SJSA1 (cell line): ENCODE data around the gene SDK1. TPM values are rescaled to one million over a fixed set of nuclear protein-coding genes. Genes with fewer than 3 reads are reported as not detected.

Source experiments
- DNase-seq, 2 experiments: peaks; one replicate each; pipeline ENCODE4 v3.0.0-alpha.2; 2015 to 2020; ENCODE audit warnings: low spot score in 2 of 2, low read depth in 1 of 2
- H3K27ac ChIP-seq: fragments of 250-450 bp; sonication (Bioruptor Pico); 2 replicates; pipeline ENCODE4 v1.5.1; 2020; ENCODE audit warnings: mild to moderate bottlenecking, moderate library complexity
- H3K27me3 ChIP-seq: fragments of 250-450 bp; sonication (Bioruptor Pico); replicated peaks from 2 replicates; pipeline ENCODE4 v1.5.1; 2020; ENCODE audit warnings: mild to moderate bottlenecking, moderate library complexity
- H3K36me3 ChIP-seq: fragments of 250-450 bp; sonication (Bioruptor Pico); 2 replicates; pipeline ENCODE4 v1.5.1; 2020; ENCODE audit warnings: mild to moderate bottlenecking
- H3K4me1 ChIP-seq: fragments of 250-450 bp; sonication (Bioruptor Pico); replicated peaks from 2 replicates; pipeline ENCODE4 v1.6.1; 2021; ENCODE audit warnings: mild to moderate bottlenecking
- H3K4me3 ChIP-seq: fragments of 250-450 bp; sonication (Bioruptor Pico); 2 replicates; pipeline ENCODE4 v1.5.1; 2020; ENCODE audit warnings: mild to moderate bottlenecking
- H3K9me3 ChIP-seq: fragments of 250-450 bp; sonication (Bioruptor Pico); replicated peaks from 2 replicates; pipeline ENCODE4 v1.5.1; 2020; ENCODE audit warnings: mild to moderate bottlenecking
- total RNA-seq: library from RNA; depleted of rRNA; stranded (reverse); fragments of >200 nt; shearing (Covaris generic); gene quantifications from 2 replicates; pipeline ENCODE4 v1.2.3, GENCODE V29; 2014

SDK1 gene
- total RNA-seq, 1 experiment from 2014 or later: 8.7 TPM

DNA sequence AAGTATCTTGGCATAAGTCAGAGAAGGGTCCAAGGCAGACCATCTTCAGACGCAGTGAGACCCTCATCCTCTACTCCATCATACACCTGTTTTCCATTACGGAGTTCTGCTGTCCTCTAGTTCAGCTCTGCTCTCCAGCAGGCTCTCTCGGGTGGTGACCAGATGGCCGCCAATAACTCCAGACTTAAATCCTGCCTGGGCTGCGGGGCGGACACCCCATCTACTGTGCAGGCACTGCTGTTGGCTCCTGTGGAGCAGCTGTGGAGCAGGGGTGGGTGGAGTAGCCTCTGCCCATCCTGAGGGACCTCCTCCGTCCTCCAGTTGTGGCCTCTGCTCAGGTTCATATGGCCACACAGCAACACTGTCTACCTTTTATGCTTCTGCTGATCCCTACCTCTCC lies 608.1 kb downstream of the SDK1 start:
- Histone ChIP-seq H3K4me3 (no peak overlapping the region), H3K27ac (no peak overlapping the region), H3K4me1 (no peaks in the 10 kb centered on the region), H3K27me3 (no peaks in the 10 kb centered on the region), H3K9me3 (no peaks in the 10 kb centered on the region), H3K36me3 (0 out of 2 replicates have a peak, but pooled peaks cover 2% of the 10 kb centered on the region)
- no peak for DNase-seq

DNA sequence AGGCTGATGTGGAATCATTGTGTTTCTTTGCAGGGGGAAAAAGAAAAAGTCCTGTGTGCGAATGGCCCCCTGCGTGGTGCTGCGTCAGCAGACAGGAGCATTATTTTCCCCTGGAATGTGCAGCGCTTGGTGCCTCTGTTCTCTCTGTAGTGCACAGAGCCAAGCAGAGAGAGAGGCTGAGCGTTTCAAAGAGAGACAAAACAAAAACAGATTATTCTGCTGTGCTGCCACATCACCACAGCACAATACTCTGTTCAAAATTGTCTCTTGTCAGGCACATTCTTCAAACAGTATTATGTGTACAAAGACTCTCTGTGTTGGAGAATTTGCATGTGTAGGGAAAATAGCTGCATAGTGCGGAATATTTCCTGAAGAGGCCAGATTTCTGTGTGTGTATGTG lies 609.0 kb downstream of the SDK1 start:
- Histone ChIP-seq H3K27me3 (no peaks in the 10 kb centered on the region), H3K4me3 (no peak overlapping the region), H3K4me1 (peaks cover 2% of the 10 kb centered on the region), H3K9me3 (no peaks in the 10 kb centered on the region), H3K27ac (no peak overlapping the region), H3K36me3 (0 out of 2 replicates have a peak, but pooled peaks cover 2% of the 10 kb centered on the region)
- DNase-seq: no peak

DNA sequence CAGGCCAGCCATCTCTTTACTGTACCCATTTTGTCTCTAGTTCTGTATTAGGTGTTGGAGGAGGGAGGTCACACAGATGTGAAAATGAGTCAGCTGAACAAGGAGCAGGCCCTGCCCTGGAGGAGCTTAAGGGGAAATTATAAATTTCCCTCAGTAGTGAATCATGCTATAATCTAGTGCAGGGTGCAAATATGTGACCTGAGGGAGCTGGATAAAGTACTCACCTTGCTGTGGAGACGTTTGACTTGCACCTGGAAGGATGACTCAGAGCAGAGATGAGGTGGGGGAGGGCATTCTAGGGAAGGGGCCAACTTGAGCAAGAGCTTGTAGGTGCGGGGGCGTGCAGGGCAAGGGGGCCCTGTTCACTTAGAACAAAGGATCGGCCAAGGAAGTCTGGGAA lies 610.6 kb downstream of the SDK1 start:
- no peak overlapping the region for H3K27ac ChIP-seq
- no peak for DNase-seq

DNA sequence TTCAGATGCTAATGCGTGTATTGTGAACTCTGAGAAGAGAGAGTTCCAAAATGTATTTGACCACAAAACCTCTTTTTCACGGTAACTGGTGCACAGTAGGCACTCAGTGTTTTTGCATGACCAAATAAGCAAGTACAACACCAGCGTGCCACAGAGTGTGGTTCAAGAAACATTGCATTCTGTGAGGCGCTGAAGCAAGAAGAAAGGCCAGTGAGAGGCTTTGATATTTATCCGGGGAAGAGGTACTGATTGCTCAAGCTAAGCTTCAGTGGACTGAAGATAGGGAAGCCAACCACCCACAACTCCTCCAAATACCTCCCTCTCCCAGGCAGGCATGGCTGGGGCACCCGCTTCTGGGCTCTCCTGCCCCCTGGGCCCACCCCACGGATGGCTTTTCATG lies 611.2 kb downstream of the SDK1 start:
- Histone ChIP-seq H3K4me3 (no peak overlapping the region), H3K4me1 (peaks cover 16% of the 10 kb centered on the region), H3K36me3 (0 out of 2 replicates have a peak, but pooled peaks cover 2% of the 10 kb centered on the region), H3K9me3 (no peaks in the 10 kb centered on the region), H3K27ac (no peak overlapping the region), H3K27me3 (no peaks in the 10 kb centered on the region)
- DNase-seq: no peak

More for the DNA sequence above, 610.6 kb downstream of the SDK1 start:
- peaks cover 16% of the 10 kb centered on the region for H3K4me1 ChIP-seq
- H3K4me3 ChIP-seq: no peak overlapping the region
- no peaks in the 10 kb centered on the region for H3K27me3 ChIP-seq
- 0 out of 2 replicates have a peak, but pooled peaks cover 2% of the 10 kb centered on the region for H3K36me3 ChIP-seq
- H3K9me3 ChIP-seq: no peaks in the 10 kb centered on the region

DNA sequence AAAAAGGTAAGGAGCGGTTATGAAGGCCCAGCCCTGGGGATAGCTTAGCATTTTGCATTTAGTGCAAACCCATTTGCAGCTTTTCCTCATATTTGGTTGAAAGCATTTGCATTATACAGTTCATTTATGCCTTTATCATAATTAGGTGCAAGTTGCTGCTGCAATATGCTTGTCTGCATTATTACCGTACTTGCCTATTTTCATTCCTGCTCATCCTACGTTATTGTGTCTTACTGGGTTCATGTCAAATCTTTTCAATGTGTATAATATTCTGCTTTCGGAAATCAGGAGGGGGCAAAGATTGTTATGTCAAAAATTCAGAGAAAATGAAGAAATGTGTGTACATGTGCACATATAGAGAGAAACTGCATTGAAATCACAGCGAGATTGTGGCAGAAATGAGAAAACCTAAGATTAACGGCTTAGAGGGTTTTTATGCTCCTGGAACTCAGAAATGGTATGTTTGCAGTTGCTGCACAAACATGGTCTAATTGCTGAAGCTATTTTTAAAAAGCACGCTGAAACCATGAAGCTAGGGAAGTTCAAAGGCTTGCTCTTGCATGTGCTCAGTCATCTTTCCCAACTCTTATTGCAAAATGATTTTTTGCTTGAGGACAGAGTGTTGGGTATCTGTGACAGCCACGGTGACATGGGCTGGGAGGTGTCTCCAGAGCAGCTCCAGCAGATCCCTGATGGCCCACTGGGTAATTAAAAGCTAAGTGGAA lies 613.2 kb downstream of the SDK1 start:
- DNase-seq: no peak
- no peak overlapping the region for H3K4me3 ChIP-seq
- 0 out of 2 replicates have a peak, but pooled peaks cover 2% of the 10 kb centered on the region for H3K36me3 ChIP-seq
- no peaks in the 10 kb centered on the region for H3K27me3 ChIP-seq
- H3K9me3 ChIP-seq: no peaks in the 10 kb centered on the region
- no peak overlapping the region for H3K27ac ChIP-seq
- H3K4me1 ChIP-seq: peaks cover 16% of the 10 kb centered on the region

DNA sequence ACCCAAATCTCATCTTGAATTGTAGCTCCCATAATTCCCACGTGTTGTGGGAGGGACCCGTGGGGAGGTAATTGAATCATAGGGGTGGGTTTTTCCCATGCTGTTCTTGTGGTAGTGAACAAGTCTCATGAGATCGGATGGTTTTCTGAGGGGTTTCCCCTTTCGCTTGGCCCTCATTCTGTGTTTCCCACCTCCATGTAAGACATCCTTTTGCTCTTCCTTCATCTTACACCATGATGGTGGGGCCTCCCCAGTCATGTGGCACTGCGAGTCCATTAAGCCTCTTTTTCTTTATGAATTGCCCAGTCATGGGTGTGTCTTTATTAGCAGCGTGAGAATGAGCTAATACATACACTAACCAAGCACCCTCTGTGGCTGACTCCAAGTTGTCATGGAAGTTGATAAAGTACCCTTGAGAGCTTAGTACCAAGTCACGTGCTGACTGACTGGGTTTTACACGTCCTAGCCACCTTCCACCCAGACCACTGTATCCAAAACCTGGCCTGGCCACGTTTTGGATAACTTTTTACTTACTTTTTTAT lies 614.4 kb downstream of the SDK1 start:
- DNase-seq: peak in 1 of 2 experiments; percentile 7
- peak overlapping the region; percentile 38 for H3K27ac ChIP-seq
- no peaks in the 10 kb centered on the region for H3K27me3 ChIP-seq
- H3K4me1 ChIP-seq: peaks cover 16% of the 10 kb centered on the region
- H3K4me3 ChIP-seq: no peak overlapping the region
- 0 out of 2 replicates have a peak, but pooled peaks cover 2% of the 10 kb centered on the region for H3K36me3 ChIP-seq
- H3K9me3 ChIP-seq: no peaks in the 10 kb centered on the region

DNA sequence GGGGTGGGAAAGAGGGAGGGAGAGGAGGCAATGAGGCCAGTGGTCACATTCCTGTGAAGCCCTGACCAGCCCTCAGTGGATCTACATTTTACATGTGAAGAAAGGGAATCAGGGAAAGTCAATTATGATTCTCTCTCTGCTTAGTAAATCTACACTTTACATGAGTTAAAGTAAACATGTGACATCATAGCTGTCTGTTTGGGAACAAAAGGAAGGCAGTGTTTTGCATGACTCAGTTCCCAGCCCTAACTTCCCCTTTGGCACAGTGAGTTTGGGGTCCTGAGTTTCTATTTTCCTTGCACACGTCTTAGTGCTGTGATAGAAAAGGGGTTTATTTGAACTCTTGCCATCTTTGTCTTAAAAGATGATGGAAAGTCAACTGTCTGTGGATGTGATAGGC lies 615.1 kb downstream of the SDK1 start:
- DNase-seq: peak in 1 of 2 experiments; percentile 75
- H3K4me1 ChIP-seq: peaks cover 16% of the 10 kb centered on the region
- no peaks in the 10 kb centered on the region for H3K9me3 ChIP-seq
- H3K27ac ChIP-seq: peak overlapping the region; percentile 38
- 0 out of 2 replicates have a peak, but pooled peaks cover 2% of the 10 kb centered on the region for H3K36me3 ChIP-seq
- no peaks in the 10 kb centered on the region for H3K27me3 ChIP-seq
- H3K4me3 ChIP-seq: no peak overlapping the region

DNA sequence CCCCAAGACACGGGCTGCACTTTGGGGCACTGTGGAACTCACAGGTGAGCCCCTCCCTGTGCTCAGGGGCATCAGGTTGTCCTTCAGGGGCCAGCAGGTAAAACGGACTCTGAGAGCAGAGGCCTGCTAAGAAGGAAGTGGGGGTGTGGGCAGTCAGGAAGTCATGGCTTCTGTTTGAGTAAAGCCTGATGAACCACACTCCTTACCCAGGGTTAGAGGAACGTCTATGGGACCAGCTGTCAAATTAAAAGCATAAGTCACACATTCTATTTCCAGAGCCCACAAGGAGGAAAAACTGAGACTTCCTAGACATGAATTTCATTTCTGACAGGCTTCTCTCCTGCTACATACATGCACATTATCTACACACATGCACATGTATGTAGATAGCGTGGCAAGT lies 616.4 kb downstream of the SDK1 start:
- DNase-seq: no peak
- H3K27me3 ChIP-seq: no peaks in the 10 kb centered on the region

DNA sequence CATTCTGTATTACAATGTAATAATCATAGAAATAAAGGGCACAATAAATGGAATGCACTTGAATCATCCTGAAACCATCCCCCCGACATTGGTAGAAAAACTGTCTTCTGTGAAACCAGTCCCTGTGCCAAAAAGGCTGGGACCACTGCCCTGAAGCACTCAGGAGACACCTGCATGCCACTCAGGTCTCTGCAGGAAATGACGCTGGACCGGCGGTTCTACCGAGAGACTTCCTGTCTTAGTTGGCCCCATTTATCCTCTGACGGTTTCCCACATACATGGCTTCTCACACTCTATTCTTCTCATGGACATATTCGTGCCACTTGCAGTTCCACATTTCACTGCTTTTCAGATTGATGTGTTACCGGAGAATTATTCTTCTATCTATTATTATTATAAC lies 617.5 kb downstream of the SDK1 start:
- no peak overlapping the region for H3K4me3 ChIP-seq
- no peak for DNase-seq
- H3K36me3 ChIP-seq: 0 out of 2 replicates have a peak, but pooled peaks cover 2% of the 10 kb centered on the region
- peaks cover 39% of the 10 kb centered on the region for H3K4me1 ChIP-seq
- no peaks in the 10 kb centered on the region for H3K9me3 ChIP-seq
- H3K27me3 ChIP-seq: no peaks in the 10 kb centered on the region
- H3K27ac ChIP-seq: no peak overlapping the region

More for the DNA sequence above, 616.4 kb downstream of the SDK1 start:
- no peak overlapping the region for H3K27ac ChIP-seq
- H3K9me3 ChIP-seq: no peaks in the 10 kb centered on the region
- H3K36me3 ChIP-seq: 0 out of 2 replicates have a peak, but pooled peaks cover 2% of the 10 kb centered on the region
- H3K4me3 ChIP-seq: no peak overlapping the region
- H3K4me1 ChIP-seq: peaks cover 28% of the 10 kb centered on the region

DNA sequence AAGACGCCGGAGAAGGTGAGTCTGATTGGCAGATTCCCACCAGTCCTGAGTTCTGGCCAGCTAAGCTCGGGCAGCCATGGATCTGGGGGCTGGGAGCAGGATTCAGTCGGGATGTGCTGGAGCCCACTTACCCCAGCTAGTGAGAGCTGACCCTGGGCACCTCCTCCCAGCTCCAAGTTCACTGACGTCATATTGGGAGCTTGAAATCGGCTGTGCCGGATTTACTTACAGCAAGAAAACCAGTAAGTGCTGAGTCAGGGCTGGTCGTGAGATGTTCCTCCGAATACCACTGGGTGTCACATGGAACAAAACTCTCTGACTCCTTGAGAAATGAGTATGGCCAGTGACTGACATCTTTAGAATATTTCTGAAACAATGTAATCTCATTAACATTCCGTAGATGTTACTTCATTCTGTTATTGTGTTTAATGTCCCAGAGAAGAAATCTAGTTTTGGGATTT lies 621.2 kb downstream of the SDK1 start:
- H3K27ac ChIP-seq: peak overlapping the region; percentile 85
- peak; percentile 91 to 92 for DNase-seq
- no peaks in the 10 kb centered on the region for H3K27me3 ChIP-seq

DNA sequence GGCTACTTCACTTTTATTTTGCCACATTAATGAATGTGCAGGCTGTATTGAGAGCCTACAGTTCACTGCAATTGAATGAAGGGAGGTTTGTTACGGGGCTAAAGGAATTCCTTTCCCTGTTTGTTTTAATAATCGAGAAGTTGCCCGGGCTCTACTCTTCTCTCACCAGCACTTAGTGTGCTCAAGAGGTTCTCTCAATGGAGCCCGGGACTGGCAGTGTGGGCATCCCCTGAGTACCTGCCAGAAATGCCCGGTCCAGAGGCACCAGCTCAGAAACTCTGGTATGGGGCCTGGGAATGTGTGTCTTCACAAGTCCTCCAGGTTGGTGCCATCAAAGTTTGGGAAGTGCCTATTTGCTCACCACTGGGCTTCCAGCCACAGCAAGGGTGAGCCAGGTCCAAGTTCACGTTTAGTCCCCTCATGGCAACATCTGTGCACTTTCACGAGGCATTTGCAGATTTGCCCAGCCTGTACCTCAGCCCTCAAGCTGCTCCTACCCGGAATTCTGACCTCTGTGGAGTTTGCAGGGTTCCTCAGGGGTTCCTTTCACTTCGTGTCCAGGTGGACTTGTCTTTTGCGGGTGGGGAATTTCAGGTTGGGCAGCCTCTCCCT lies 622.4 kb downstream of the SDK1 start:
- no peaks in the 10 kb centered on the region for H3K9me3 ChIP-seq

More for the DNA sequence above, 621.2 kb downstream of the SDK1 start:
- Histone ChIP-seq H3K9me3 (no peaks in the 10 kb centered on the region), H3K4me3 (no peak overlapping the region), H3K36me3 (no peaks in the 10 kb centered on the region), H3K4me1 (peaks cover 25% of the 10 kb centered on the region)

DNA sequence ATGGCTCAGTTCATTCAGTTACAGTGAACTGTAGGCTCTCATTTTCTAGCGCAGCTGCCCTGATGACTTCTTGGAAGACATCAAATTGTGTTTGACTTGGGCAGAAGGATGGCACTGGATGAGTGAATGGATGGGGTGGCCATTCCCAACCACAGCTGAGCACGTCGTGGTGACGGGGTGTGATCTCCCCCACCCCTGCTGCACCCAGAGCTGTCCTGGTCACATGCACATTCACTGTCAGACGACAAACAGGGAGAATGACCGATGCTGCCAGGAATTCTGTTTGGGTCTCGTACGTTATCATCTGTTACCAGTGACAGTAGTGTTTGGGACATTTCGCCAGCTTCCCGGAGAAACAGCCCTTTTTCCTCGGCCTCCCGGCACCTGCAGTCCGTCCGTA lies 623.2 kb downstream of the SDK1 start:
- no peak overlapping the region for H3K27ac ChIP-seq
- H3K9me3 ChIP-seq: no peaks in the 10 kb centered on the region
- H3K4me1 ChIP-seq: peaks cover 25% of the 10 kb centered on the region
- H3K4me3 ChIP-seq: no peak overlapping the region
- no peak for DNase-seq
- no peaks in the 10 kb centered on the region for H3K27me3 ChIP-seq
- H3K36me3 ChIP-seq: no peaks in the 10 kb centered on the region

More for the DNA sequence above, 622.4 kb downstream of the SDK1 start:
- no peak for DNase-seq
- Histone ChIP-seq H3K36me3 (no peaks in the 10 kb centered on the region), H3K27ac (peak overlapping the region; percentile 85), H3K27me3 (no peaks in the 10 kb centered on the region), H3K4me3 (no peak overlapping the region), H3K4me1 (peaks cover 25% of the 10 kb centered on the region)

DNA sequence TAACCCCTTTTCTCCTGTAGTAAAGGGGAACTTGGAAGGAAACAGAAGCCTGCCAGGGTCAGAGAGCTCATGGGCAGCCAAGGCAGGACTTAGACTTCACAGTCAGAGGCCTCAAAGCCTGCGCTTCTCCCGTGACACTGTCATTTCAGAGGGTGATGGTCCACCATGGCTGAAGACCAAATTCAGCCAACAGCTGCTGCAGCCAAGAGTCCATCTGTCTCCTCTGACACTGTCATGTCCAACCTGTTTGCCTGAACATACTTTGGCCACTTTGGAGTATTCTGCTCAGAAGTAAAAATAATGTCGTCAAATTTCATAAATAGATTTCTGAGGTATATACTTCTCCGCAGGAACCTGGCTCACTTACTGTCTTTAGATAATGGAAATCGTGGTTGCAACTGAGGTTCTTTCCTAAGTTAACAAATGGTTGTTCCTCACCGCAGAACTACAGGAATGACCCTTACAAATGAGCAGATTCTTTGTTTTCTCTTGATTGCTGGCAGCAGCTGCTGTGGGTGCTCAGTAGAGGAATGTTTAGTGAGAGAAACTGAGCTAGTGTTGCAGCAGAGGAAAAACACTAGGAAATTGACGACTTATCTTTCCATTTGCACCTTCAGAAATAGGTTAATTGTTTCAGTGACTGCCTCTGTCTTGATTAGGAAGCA lies 626.5 kb downstream of the SDK1 start:
- no peaks in the 10 kb centered on the region for H3K27me3 ChIP-seq
- H3K4me3 ChIP-seq: no peak overlapping the region
- 0 out of 2 replicates have a peak, but pooled peaks cover 4% of the 10 kb centered on the region for H3K36me3 ChIP-seq
- H3K27ac ChIP-seq: no peak overlapping the region
- peaks cover 12% of the 10 kb centered on the region for H3K4me1 ChIP-seq
- no peak for DNase-seq
- H3K9me3 ChIP-seq: no peaks in the 10 kb centered on the region
